CD4-positive, alpha-beta T cell treated with Interleukin-15 for 4 hours (primary cell): ENCODE data around the gene GGPS1.
"Not testable (repeated sequence)": the region's sequence is repeated elsewhere in the genome, so short reads cannot be mapped to it uniquely, and the experiment has no call there.

Experiments used
- DNase-seq: peaks from one replicate; pipeline ENCODE4 v3.0.0-alpha.2; 2020; ENCODE audit warnings: low spot score

GGPS1 gene

GRCh38 chr1:235328271-235329138, at the start of gene GGPS1:
TSS of gene GGPS1 (plus strand) at chr1:235328570. CDS start at chr1:235335265, 6,695 bp downstream.
- DNase-seq, result peak; percentile 99

DNA sequence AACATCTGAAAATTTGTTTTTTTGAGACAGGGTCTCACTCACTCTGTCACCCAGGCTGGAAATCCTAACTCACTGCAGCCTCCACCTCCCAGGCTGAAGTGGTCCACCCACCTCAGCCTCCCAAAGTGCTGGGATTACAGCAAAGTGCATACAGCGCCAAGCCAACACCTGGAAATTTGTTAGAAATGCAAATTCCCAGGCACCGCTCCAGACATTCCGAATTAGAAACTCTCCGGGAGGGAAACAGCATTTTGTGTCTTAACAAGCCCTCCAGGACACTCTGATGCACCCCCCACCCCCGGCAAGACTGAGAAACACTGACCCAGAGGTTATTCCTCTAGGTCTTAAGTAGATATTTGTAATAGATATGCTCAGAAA, 49.5 kb upstream of the GGPS1 start:
- DNase-seq, result no peak

- no peak for DNase-seq
Observed at GRCh38 chr1:235279694-235280093, 48.7 kb upstream of the GGPS1 start.

GRCh38 chr1:235280467-235280866, 47.9 kb upstream of the GGPS1 start:
- no peak for DNase-seq

DNA sequence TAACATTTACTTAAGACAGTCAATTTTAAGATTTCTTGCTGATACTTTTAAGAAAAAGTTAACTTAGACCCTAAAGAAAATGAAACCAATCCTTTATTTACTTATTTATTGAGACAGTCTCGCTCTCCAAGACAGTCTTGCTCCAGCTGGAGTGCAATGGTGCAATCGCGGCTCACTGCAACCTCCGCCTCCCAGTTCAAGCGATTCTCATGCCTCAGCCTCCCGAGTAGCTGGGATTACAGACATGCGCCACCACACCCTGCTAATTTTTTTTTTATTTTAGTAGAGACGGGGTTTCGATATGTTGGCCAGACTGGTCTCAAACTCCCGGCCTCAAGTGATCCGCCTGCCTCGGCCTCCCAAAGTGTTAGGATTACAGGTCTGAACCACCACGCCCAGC, 44.7 kb upstream of the GGPS1 start:
- DNase-seq, result not testable (repeated sequence)

- DNase-seq, result no peak
Observed at GRCh38 chr1:235284231-235284769, 44.1 kb upstream of the GGPS1 start.

DNA sequence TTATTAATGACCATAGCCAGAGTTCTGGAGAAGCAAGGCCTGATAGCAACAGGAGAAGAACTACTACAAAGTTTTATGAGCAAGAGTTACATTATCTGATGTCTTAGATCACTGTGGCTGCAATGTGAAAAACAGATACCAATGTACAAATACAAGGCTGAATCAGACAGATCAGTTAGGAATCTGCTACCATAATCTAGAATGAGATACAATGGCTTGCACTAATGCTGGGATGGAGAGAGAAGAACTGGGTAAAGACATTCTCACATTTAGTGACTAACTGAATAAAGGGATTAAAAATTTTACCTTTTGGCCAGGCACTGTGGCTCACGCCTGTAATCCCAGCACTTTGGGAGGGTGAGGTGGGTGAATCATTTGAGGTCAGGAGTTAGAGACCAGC, 41.7 kb upstream of the GGPS1 start:
- peak; percentile 18 for DNase-seq

DNA sequence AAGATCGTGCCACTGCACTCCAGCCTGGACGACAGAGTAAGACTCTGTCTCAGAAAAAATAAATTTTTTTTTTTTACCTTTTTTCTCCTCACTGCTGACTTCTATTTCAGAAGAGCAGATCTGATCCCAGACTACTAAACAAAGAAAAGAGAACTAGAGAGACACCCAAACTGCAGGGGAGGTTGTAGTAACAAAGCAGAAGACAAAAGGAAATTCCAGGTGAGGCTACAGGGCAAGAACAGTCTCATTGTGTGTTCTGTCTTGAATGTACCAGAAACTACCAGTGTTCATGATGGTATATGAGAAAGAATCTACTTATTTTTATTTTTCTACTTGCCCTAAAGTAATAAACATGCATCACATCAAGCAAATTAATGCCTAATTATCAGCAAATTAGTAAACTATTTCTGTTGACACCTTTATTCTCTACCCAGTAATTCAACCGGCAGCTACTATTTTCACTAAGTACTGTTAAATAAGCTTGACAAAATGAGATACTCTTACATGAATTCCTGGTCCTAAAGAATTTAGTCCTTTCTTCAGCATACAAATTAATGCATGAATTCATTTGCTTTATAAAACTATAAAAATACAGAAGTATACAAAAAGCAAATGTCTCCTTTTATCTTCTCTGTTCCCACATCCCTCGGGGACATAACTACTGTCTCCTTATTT, 41.0 kb upstream of the GGPS1 start:
- DNase-seq, result no peak

DNA sequence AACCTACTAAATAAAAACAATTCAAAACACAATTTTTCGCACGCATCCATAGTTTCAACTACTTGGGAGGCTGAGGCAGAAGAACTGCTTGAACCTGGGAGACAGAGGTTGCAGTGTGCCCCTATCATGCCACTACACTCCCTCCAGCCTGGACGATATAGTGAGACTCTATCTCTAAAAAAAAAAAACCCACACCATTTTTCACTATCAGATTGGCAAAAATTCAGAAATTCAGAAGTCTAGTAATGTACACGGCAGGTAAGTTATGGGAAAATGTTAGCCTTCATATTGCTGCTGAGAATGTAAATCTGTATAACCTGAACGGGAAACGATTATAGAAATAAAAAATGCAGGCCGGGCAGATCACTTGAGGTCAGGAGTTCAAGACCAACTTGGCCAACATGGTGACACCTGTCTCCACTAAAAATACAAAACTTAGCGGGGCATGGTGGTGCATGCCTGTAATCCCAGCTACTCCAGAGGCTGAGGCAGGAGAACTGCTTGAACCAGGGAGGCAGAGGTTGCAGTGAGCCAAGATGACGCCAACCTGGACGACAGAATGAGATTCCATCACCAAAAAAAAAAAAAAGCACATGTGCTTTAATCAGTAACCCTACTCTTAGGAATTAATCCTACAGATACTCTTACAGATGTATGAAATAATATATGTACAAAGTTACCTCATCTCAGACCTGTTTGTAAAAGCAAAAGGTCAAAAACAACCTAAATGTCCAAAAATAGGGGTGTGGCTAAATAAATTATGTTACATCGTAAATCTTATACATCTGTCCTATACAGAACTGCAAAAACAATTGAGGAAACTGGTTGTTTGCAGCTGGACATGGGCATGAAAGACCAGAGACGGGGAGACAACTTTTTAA, 38.3 kb upstream of the GGPS1 start:
- DNase-seq, result no peak

GRCh38 chr1:235290740-235291502, 37.4 kb upstream of the GGPS1 start:
- no peak for DNase-seq

DNA sequence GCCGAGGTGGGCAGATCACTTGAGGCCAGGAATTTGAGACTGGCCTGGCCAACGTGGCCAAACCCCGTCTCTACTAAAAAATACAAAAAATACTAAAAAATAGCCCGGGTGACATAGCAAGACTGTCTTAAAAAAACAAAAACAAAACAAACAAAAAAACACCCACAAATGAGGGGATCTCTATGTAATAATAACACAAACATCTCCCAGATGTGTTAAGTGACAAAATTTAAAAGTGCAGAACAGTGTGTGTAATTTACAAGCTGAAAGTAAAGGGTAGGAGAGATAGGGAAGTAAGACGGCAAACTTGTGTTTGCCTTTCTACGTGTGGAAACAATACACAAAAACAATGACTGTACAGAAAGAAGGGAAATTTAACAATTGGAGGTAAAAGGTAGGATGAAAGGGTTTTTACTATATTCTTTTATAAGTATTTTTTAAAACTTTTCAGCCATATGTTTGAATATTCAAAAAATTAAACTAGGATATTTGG, 36.7 kb upstream of the GGPS1 start:
- DNase-seq, result no peak

DNA sequence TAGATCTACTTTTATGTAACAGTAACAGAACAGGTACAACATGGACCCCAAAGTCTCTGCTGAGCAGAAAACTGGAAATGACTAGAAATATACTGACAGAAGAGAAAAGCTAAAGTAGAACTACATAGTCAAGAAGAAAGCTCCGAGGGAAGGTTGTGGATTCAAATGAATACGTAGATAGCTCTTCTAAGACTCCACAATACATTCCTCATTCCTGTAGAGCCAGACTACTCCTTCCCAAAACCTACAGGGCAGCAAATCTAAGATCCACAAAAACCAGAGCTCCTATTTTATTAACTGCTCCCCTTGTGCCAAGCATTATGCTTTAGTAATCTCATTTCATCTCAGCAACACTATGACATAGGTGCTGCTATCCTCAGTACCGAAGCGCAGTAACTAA, 35.6 kb upstream of the GGPS1 start:
- no peak for DNase-seq

GRCh38 chr1:235293322-235293942, 34.9 kb upstream of the GGPS1 start:
- DNase-seq, result no peak

- DNase-seq, result no peak
Observed at GRCh38 chr1:235295902-235296350, 32.4 kb upstream of the GGPS1 start.

- no peak for DNase-seq
Observed at GRCh38 chr1:235296729-235297128, 31.6 kb upstream of the GGPS1 start.

DNA sequence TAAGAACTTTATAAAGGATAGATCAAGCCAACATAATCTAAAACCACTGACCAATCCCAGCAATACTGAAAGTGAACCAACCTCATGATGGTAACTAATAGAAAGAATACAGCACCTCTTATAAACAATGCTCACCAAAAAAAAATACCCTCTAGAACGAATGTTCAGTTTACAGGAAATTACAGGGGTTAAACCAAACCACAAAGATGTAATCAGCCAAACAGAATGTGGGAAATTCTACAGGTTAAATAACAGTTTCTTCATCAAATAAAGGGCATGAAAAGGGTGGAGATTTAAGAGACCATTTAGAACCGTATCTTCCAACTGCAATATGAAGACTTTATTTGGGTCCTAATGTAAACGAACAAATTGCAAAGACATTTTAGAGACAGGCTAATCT, 30.8 kb upstream of the GGPS1 start:
- peak; percentile 65 for DNase-seq

DNA sequence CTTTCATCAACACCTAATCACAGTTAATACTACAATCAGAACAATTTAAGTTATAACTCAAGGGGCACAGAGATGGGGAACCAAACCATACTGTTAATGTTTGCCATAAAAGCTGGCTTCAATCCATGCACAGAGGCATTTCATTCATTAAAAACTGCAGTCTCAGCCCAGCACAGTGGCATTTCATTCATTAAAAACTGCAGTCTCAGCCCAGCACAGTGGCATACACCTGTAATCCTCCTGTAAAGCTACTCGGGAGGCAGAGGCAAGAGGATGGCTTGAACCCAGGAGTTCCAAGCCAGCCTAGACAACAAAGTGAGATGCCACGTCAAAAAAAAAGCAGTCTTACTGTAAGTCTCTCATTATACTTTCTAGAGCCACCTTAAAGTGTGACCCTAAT, 29.6 kb upstream of the GGPS1 start:
- DNase-seq, result no peak

GRCh38 chr1:235299169-235299858, 29.1 kb upstream of the GGPS1 start:
- no peak for DNase-seq

- DNase-seq, result no peak
Observed at GRCh38 chr1:235302143-235302542, 26.2 kb upstream of the GGPS1 start.
